ENCODE results near the gene SFXN4.
"Not testable (repeated sequence)": the region's sequence is repeated elsewhere in the genome, so short reads cannot be mapped to it uniquely, and the experiment has no call there.

SFXN4 gene

DNA sequence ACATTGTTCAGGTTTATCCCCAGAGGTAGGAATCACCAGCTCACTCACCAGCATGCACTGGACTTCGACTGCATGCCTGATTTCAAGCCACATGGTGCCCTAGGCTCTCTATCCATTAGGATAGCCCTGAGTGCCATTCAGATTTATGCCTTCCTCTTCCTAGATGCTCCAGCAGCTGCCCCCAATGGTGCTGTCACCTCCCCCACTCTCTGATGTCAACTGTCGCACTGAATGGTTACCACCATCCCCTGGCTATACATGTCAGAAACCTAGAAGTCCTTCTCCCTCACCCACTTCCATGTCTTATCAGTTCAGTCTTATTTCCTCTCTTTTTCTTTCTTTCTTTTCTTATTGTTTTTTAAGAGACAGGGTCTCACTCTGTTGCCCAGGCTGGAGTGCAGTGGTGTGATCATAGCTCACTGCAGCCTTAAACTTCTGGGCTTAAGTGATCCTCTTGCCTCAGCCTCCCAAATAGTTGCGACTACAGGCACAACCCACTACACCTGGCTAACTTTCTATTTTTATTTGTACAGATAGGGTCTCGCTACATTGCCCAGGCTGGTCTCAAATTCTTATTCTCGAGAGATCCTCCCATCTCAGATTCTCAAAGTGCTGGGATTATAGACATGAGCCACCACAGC, 2.9 kb downstream of the SFXN4 start:
- Histone ChIP-seq H3K4me3 (ENCODE audit: low read length) (no peak overlapping the region), H3K9ac (ENCODE audit: low read length) (no peak overlapping the region), H3K27me3 (replicated peaks; ENCODE audit: control insufficient read depth, insufficient read depth, low read length) (no peaks in the 10 kb centered on the region), H3K4me1 (ENCODE audit: control insufficient read depth, insufficient read depth, low read length) (peaks cover 25% of the 10 kb centered on the region), H3K9me3 (ENCODE audit: control insufficient read depth, low read length) (no peaks in the 10 kb centered on the region), H3K36me3 (ENCODE audit: control insufficient read depth, insufficient read depth, low read length, severe bottlenecking) (peaks cover 22% of the 10 kb centered on the region)
- DNase-seq (ENCODE audit: low read depth), result no peak

DNA sequence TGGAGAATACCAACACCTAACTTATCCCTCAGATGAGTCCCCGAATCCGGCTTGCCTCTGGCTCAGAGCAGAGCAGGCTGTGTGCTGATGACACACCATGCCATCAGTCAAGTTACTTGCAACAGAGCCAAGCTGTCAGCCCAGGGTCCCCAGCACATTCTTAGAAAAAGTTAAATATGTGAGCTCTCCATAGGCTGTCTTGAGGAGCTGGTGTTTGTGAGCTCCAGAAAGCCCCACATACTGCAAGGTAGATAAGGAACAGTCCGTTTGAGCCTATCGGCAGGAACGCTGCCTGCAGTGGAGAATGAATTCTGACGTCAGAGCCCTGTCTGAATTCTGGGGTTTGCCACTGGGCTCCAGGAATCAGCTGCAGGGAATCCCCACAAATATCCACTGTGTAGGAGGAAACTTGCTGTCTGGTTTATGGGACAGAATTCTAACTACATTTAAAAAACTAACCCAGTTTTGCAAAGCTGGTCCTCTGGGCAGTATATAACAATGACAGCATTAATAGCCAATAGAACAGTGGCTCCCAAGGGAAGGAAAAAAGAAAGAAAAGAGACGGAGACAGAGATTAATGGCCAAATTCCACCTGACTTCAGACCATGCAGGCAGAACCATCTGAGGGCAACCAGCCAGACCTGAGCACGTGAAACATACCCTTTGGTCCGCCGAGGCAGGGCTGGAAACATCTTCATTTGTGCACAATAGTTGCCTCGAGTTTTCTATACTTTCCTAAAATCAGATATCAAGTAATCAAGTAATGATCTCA, 3.6 kb downstream of the SFXN4 start:
- no peak for DNase-seq (ENCODE audit: low read depth)
- H3K4me1 ChIP-seq (ENCODE audit: control insufficient read depth, insufficient read depth, low read length), result peaks cover 25% of the 10 kb centered on the region
- H3K9me3 ChIP-seq (ENCODE audit: control insufficient read depth, low read length), result no peaks in the 10 kb centered on the region
- no peak overlapping the region for H3K4me3 ChIP-seq (ENCODE audit: low read length)
- peaks cover 21% of the 10 kb centered on the region for H3K36me3 ChIP-seq (ENCODE audit: control insufficient read depth, insufficient read depth, low read length, severe bottlenecking)
- H3K27me3 ChIP-seq (replicated peaks; ENCODE audit: control insufficient read depth, insufficient read depth, low read length), result no peaks in the 10 kb centered on the region
- no peak overlapping the region for H3K9ac ChIP-seq (ENCODE audit: low read length)

DNA sequence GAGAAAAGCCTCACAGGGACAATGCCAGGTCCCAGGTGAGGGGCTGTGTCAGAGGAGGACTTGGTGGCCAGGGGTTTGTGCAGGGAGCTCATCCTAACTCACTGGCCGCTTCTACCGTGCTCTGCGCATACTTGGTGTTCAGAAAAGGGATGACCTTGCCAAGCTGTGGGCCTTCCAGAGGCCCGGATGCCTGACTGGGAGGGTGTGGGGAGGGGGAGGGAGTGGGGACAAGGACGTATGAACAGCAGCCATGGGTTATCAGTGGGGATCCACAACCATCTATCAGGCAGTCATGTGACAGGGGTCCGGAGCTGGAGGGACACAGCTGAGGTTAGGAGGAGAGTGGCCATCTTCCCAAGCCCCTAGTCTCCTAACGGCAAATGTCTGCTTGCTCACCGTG, 6.2 kb downstream of the SFXN4 start:
- no peaks in the 10 kb centered on the region for H3K9me3 ChIP-seq (ENCODE audit: control insufficient read depth, low read length)
- H3K36me3 ChIP-seq (ENCODE audit: control insufficient read depth, insufficient read depth, low read length, severe bottlenecking), result peaks cover 45% of the 10 kb centered on the region
- no peak for DNase-seq (ENCODE audit: low read depth)
- H3K4me1 ChIP-seq (ENCODE audit: control insufficient read depth, insufficient read depth, low read length), result peaks cover 9% of the 10 kb centered on the region
- H3K9ac ChIP-seq (ENCODE audit: low read length), result no peak overlapping the region
- H3K4me3 ChIP-seq (ENCODE audit: low read length), result no peak overlapping the region
- H3K27me3 ChIP-seq (replicated peaks; ENCODE audit: control insufficient read depth, insufficient read depth, low read length), result no peaks in the 10 kb centered on the region

DNA sequence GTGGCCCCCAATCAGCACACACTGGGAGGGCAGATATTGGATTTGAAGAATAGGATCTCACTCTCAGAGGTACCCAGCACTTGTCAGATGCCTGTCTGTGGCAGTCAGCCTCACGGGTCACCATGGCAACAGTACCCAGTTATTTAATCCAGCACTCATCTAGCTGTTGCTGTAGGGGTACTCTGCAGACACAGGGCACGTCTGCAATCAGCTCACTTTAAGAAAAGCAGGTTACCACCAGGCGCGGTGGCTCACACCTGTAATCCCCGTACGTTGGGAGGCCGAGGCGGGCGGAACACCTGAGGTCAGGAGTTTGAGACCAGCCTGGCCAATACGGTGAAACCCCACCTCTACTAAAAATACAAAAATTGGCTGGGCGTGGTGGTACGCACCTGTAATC, 11.9 kb downstream of the SFXN4 start:
- no peak for DNase-seq (ENCODE audit: low read depth)

DNA sequence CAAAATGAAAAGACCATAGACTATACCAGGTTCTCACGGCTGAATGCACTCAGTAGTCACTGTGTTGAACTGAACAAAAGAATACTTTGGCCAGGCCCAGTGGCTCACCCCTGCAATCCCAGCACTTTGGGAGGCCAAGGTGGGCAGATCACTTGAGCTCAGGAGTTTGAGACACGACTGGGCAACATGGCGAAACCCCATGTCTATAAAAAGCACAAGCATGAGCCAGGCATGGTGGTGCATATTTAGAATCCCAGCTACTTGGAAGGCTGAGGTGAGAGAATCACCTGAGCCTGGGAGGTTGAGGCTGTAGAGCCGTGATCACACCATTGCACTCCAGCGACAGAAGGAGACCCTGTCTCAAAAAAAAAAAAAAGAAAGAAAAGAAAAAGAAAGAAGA, 12.5 kb downstream of the SFXN4 start:
- H3K9me3 ChIP-seq (ENCODE audit: control insufficient read depth, low read length), result no peaks in the 10 kb centered on the region
- H3K9ac ChIP-seq (ENCODE audit: low read length), result no peak overlapping the region
- H3K4me3 ChIP-seq (ENCODE audit: low read length), result no peak overlapping the region
- DNase-seq (ENCODE audit: low read depth), result no peak
- no peaks in the 10 kb centered on the region for H3K4me1 ChIP-seq (ENCODE audit: control insufficient read depth, insufficient read depth, low read length)
- peaks cover 62% of the 10 kb centered on the region for H3K36me3 ChIP-seq (ENCODE audit: control insufficient read depth, insufficient read depth, low read length, severe bottlenecking)
- no peaks in the 10 kb centered on the region for H3K27me3 ChIP-seq (replicated peaks; ENCODE audit: control insufficient read depth, insufficient read depth, low read length)

More for the DNA sequence above, 11.9 kb downstream of the SFXN4 start:
- no peaks in the 10 kb centered on the region for H3K9me3 ChIP-seq (ENCODE audit: control insufficient read depth, low read length)
- H3K36me3 ChIP-seq (ENCODE audit: control insufficient read depth, insufficient read depth, low read length, severe bottlenecking), result peaks cover 62% of the 10 kb centered on the region
- no peaks in the 10 kb centered on the region for H3K4me1 ChIP-seq (ENCODE audit: control insufficient read depth, insufficient read depth, low read length)
- H3K9ac ChIP-seq (ENCODE audit: low read length), result no peak overlapping the region
- no peak overlapping the region for H3K4me3 ChIP-seq (ENCODE audit: low read length)
- no peaks in the 10 kb centered on the region for H3K27me3 ChIP-seq (replicated peaks; ENCODE audit: control insufficient read depth, insufficient read depth, low read length)

DNA sequence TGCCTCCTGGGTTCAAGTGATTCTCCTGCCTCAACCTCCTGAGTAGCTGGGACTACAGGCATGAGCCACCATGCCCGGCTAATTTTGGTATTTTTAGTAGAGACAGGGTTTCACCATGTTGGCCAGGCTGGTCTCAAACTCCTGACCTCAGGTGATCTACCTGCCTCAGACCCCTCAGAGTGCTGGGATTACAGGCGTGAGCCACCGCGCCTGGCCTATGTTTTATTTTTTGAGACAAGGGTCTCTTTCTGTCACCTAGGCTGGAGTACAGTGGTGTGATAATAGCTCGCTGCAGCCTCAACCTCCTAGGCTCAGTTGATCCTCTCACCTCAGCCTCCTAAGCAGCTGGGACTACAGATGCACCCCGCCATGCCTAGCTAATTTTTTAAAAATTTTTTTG, 13.9 kb downstream of the SFXN4 start:
- not testable (repeated sequence) for H3K9ac ChIP-seq (ENCODE audit: low read length); H3K4me1 ChIP-seq (ENCODE audit: control insufficient read depth, insufficient read depth, low read length); H3K27me3 ChIP-seq (replicated peaks; ENCODE audit: control insufficient read depth, insufficient read depth, low read length); H3K4me3 ChIP-seq (ENCODE audit: low read length); H3K9me3 ChIP-seq (ENCODE audit: control insufficient read depth, low read length); DNase-seq (ENCODE audit: low read depth)
- peaks cover 59% of the 10 kb centered on the region for H3K36me3 ChIP-seq (ENCODE audit: control insufficient read depth, insufficient read depth, low read length, severe bottlenecking)

DNA sequence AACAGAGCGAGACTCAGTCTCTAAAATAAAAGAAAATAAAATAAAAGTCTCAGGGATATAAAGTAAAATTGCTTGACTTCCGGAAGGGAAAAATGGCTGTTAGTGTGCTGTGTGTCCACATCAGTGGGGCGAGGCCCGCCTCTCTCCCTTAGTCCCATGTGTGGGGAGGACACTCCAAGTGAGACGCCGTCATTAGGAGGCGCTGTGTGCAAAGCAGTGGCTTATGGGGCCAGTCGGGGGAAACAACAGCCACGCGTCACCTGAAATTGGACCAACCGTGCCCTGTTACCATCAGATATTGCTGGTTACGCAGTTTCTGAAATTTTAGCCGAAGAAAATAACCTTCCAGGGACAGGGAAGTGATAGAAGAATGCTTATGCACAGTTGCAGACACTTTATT, 15.8 kb downstream of the SFXN4 start:
- Histone ChIP-seq H3K27me3 (replicated peaks; ENCODE audit: control insufficient read depth, insufficient read depth, low read length) (no peaks in the 10 kb centered on the region), H3K9me3 (ENCODE audit: control insufficient read depth, low read length) (no peaks in the 10 kb centered on the region), H3K9ac (ENCODE audit: low read length) (no peak overlapping the region), H3K4me3 (ENCODE audit: low read length) (no peak overlapping the region), H3K4me1 (ENCODE audit: control insufficient read depth, insufficient read depth, low read length) (no peaks in the 10 kb centered on the region), H3K36me3 (ENCODE audit: control insufficient read depth, insufficient read depth, low read length, severe bottlenecking) (peaks cover 52% of the 10 kb centered on the region)
- DNase-seq (ENCODE audit: low read depth), result no peak

DNA sequence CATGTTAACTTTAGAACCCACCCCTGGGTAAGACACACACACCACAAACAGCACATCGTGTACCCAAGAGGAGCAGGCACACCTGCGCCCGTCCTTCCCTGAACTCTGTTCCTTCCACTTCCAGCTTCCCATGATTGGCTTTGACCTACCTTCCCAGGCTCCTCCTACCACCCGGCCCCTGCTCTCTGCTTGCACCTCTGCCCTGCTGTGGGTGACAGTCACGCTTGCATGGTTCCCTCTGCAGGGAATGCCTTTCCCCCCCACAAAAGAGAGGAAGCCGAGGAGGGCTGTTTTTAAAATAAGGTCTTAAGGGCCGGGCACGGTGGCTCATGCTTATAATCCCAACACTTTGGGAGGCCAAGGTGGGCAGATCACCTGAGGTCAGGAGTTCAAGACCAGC, 16.4 kb downstream of the SFXN4 start:
- Histone ChIP-seq H3K4me3 (ENCODE audit: low read length) (no peak overlapping the region), H3K36me3 (ENCODE audit: control insufficient read depth, insufficient read depth, low read length, severe bottlenecking) (peaks cover 47% of the 10 kb centered on the region), H3K9ac (ENCODE audit: low read length) (no peak overlapping the region), H3K4me1 (ENCODE audit: control insufficient read depth, insufficient read depth, low read length) (no peaks in the 10 kb centered on the region), H3K9me3 (ENCODE audit: control insufficient read depth, low read length) (no peaks in the 10 kb centered on the region), H3K27me3 (replicated peaks; ENCODE audit: control insufficient read depth, insufficient read depth, low read length) (no peaks in the 10 kb centered on the region)
- DNase-seq (ENCODE audit: low read depth), result no peak

DNA sequence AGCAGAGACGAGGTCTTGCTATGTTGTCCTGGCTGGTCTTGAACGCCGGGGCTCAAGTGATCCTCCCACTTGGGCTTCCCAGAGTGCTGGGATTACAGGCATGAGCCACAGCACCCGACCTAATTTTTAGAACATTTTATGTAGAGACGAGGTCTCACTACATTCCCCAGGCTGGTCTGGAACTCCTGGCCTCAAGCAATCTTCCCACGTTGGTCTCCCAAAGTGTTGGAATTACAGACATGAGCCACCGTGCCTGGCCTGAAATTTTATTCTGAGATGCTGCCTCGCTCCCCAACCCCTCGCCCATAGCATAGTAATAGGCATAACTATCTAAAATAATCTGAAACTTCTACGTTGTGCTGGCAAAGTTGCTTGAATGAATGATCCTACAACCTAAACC, 21.9 kb downstream of the SFXN4 start:
- H3K4me3 ChIP-seq (ENCODE audit: low read length), result no peak overlapping the region

DNA sequence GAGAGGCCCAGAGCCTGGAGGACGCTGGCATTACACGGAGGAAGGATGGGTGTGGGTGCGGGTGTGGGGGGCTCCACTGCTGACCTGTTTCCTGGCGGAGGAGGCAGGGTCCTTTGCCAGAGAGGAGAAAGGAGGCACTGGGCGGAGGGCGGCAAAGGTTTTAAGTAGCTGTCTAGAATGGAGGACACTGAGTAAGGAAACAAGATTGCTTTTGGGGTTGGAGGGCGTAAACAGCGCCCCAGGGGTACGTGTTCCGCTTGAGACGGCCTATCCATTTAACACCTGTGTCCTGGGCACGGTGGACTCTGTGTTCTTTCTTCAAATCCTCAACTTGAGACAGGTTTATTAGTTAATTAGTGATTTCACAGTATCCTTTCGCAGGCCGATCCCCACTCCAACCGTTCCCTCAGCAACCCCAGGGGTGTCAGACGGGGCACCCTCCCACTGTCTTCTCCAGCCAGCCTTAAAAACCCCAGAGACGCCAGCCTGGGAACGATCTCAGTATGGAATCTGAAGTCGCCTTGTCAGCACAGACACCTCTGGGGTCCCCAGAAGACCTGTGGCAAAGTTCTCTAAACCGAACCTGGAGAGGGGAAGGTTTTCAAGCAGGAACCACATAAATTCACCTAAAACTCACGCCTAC, 24.8 kb downstream of the SFXN4 start:
- DNase-seq (ENCODE audit: low read depth), result no peak
- H3K4me1 ChIP-seq (ENCODE audit: control insufficient read depth, insufficient read depth, low read length), result peaks cover 6% of the 10 kb centered on the region
- no peaks in the 10 kb centered on the region for H3K27me3 ChIP-seq (replicated peaks; ENCODE audit: control insufficient read depth, insufficient read depth, low read length)
- no peaks in the 10 kb centered on the region for H3K9me3 ChIP-seq (ENCODE audit: control insufficient read depth, low read length)
- H3K4me3 ChIP-seq (ENCODE audit: low read length), result no peak overlapping the region
- H3K9ac ChIP-seq (ENCODE audit: low read length), result no peak overlapping the region
- peaks cover 3% of the 10 kb centered on the region for H3K36me3 ChIP-seq (ENCODE audit: control insufficient read depth, insufficient read depth, low read length, severe bottlenecking)

More for the DNA sequence above, 21.9 kb downstream of the SFXN4 start:
- Histone ChIP-seq H3K9me3 (ENCODE audit: control insufficient read depth, low read length) (no peaks in the 10 kb centered on the region), H3K27me3 (replicated peaks; ENCODE audit: control insufficient read depth, insufficient read depth, low read length) (no peaks in the 10 kb centered on the region), H3K9ac (ENCODE audit: low read length) (no peak overlapping the region), H3K4me1 (ENCODE audit: control insufficient read depth, insufficient read depth, low read length) (no peaks in the 10 kb centered on the region), H3K36me3 (ENCODE audit: control insufficient read depth, insufficient read depth, low read length, severe bottlenecking) (peaks cover 21% of the 10 kb centered on the region)
- DNase-seq (ENCODE audit: low read depth), result no peak

DNA sequence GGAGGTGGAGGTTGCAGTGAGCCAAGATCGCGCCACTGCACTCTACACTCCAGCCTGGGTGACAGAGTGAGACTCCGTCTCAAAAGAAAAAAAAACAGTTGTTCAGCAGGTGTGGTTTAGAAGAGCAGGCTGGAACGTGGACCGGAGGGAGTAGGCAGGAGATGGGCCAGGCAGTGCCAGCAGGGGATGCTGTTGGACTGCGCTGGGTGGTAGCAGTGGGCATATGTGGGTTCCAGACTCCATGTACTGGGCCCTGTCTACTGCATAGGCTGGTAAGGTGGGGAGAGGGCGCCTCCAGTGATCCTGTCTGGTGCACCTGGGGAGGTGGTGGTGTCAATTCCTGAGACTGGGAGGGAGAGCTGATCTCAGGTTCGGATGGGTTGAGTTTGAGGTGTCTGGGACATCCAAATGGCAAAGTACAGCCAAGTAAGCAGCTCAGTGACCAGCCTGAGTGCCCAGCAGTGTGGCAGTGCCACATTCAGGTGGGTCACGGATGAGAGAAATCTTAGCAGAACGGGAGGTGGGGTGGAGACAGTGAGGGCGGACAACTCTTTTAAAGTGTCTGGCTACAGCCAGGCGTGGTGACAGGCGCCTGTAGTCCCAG, 25.9 kb downstream of the SFXN4 start:
- no peaks in the 10 kb centered on the region for H3K9me3 ChIP-seq (ENCODE audit: control insufficient read depth, low read length)
- H3K36me3 ChIP-seq (ENCODE audit: control insufficient read depth, insufficient read depth, low read length, severe bottlenecking), result no peaks in the 10 kb centered on the region
- no peaks in the 10 kb centered on the region for H3K27me3 ChIP-seq (replicated peaks; ENCODE audit: control insufficient read depth, insufficient read depth, low read length)
- H3K9ac ChIP-seq (ENCODE audit: low read length), result no peak overlapping the region
- DNase-seq (ENCODE audit: low read depth), result peak; percentile 19
- no peak overlapping the region for H3K4me3 ChIP-seq (ENCODE audit: low read length)
- peaks cover 13% of the 10 kb centered on the region for H3K4me1 ChIP-seq (ENCODE audit: control insufficient read depth, insufficient read depth, low read length)

Data from adipocyte (in vitro differentiated cells).